Tibial nerve (tissue), 4 donors: ENCODE results near the gene ABCC8. TPM values are rescaled to one million over a fixed set of nuclear protein-coding genes. Genes with fewer than 3 reads are reported as not detected.

Source experiments
- DNase-seq, 2 donors: peaks; one replicate each; pipeline ENCODE4 v3.0.0-alpha.2; 2019; ENCODE audit warnings: low spot score in 2 of 2
- H3K27ac ChIP-seq, 4 donors: fragments of 200-600 bp; sonication (generic) in 3 of 4; one replicate each; pipeline ENCODE4 v1.5.1; 2017 to 2019; ENCODE audit warnings: mild to moderate bottlenecking in 1 of 4
- H3K27me3 ChIP-seq, 2 donors: fragments of 200-600 bp; sonication (generic) in 1 of 2; one replicate each; pipeline versions ENCODE4 v1.5.1 to v1.6.0; 2017 to 2019
- H3K36me3 ChIP-seq, 3 donors: fragments of 200-600 bp; sonication (generic); one replicate each; pipeline ENCODE4 v1.5.1; 2018 to 2019
- H3K4me1 ChIP-seq, 4 donors: fragments of 200-600 bp; sonication (generic) in 3 of 4; one replicate each; pipeline ENCODE4 v1.5.1; 2017 to 2019
- H3K4me3 ChIP-seq, 4 donors: fragments of 200-600 bp; sonication (generic) in 3 of 4; one replicate each; pipeline ENCODE4 v1.5.1; 2017 to 2019; ENCODE audit warnings: mild to moderate bottlenecking in 1 of 4, moderate library complexity in 1 of 4
- H3K9me3 ChIP-seq, 4 donors: fragments of 200-600 bp; sonication (generic) in 3 of 4; one replicate each; pipeline ENCODE4 v1.5.1; 2017 to 2019
- EP300 ChIP-seq, 2 donors: sonication (generic); formaldehyde crosslinking; IDR thresholded peaks; one replicate each; pipeline ENCODE4 v1.6.1; 2017; ENCODE audit warnings: antibody characterized with exemption in 2 of 2, mild to moderate bottlenecking in 1 of 2
- POLR2A ChIP-seq, 2 donors: fragments of 450-650 bp; IDR thresholded peaks; one replicate each; pipeline ENCODE4 v1.6.1; 2017; ENCODE audit warnings: antibody characterized with exemption in 2 of 2, mild to moderate bottlenecking in 2 of 2, moderate library complexity in 2 of 2
- WGBS, 2 donors: methylation state at CpG; one replicate each; pipeline ENCODE4 v1.1.5; 2018; 5-methylcytosine and 5-hydroxymethylcytosine counted together
- total RNA-seq, 4 donors: library from RNA; depleted of rRNA; stranded (reverse); fragments of >200 nt; gene quantifications; one replicate each; pipeline ENCODE4 v1.1.0, GENCODE V29; 2016
- TF ChIP-seq, protein P1 (sequence below), 5 experiments: fragments of 200-600 bp in 3 of 5; fragments of 450-650 bp in 2 of 5; sonication (generic) in 3 of 5; IDR thresholded peaks; one replicate each; pipeline ENCODE4 v1.5.1; 2016 to 2019; ENCODE audit warnings: antibody characterized with exemption in 5 of 5, mild to moderate bottlenecking in 3 of 5, moderate library complexity in 2 of 5

ABCC8 gene
- total RNA-seq, 4 donors from 2014 or later, result 1.3 to 8.6 (median 5.1) TPM

- Histone ChIP-seq H3K36me3 (peaks cover 0 to 88% (median 0%) of the 10 kb centered on the region in 3 donors), H3K27me3 (peaks cover 0 to 3% of the 10 kb centered on the region in 2 donors), H3K27ac (no peak overlapping the region), H3K9me3 (peaks cover 0 to 59% (median 15%) of the 10 kb centered on the region in 4 donors), H3K4me1 (no peaks in the 10 kb centered on the region), H3K4me3 (no peak overlapping the region)
- DNase-seq, result no peak
- TF ChIP-seq, protein P1, sequence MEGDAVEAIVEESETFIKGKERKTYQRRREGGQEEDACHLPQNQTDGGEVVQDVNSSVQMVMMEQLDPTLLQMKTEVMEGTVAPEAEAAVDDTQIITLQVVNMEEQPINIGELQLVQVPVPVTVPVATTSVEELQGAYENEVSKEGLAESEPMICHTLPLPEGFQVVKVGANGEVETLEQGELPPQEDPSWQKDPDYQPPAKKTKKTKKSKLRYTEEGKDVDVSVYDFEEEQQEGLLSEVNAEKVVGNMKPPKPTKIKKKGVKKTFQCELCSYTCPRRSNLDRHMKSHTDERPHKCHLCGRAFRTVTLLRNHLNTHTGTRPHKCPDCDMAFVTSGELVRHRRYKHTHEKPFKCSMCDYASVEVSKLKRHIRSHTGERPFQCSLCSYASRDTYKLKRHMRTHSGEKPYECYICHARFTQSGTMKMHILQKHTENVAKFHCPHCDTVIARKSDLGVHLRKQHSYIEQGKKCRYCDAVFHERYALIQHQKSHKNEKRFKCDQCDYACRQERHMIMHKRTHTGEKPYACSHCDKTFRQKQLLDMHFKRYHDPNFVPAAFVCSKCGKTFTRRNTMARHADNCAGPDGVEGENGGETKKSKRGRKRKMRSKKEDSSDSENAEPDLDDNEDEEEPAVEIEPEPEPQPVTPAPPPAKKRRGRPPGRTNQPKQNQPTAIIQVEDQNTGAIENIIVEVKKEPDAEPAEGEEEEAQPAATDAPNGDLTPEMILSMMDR (IDR thresholded peaks at IDR 0.05), result no peak
- TF ChIP-seq EP300 (IDR thresholded peaks at IDR 0.05) (no peak), POLR2A (IDR thresholded peaks at IDR 0.05) (no peak)
These were observed 107.6 kb downstream of the ABCC8 start for GRCh38 chr11:17369094-17369493.

- H3K36me3 ChIP-seq, result peaks cover 0 to 82% (median 0%) of the 10 kb centered on the region in 3 donors
These were observed 108.1 kb downstream of the ABCC8 start for GRCh38 chr11:17368551-17368950.

GRCh38 chr11:17366495-17366894 lies 110.2 kb downstream of the ABCC8 start:
- WGBS, 2 donors, result 71 to 100% methylated on average over 1 of the region's 1 CpG
- no peak overlapping the region for H3K27ac ChIP-seq
- H3K4me1 ChIP-seq, result no peaks in the 10 kb centered on the region
- TF ChIP-seq, protein P1 (IDR thresholded peaks at IDR 0.05), result no peak
- TF ChIP-seq POLR2A (IDR thresholded peaks at IDR 0.05) (no peak), EP300 (IDR thresholded peaks at IDR 0.05) (no peak)
- no peak for DNase-seq
- no peak overlapping the region for H3K4me3 ChIP-seq
- peaks cover 0 to 34% (median 5%) of the 10 kb centered on the region in 4 donors for H3K9me3 ChIP-seq
- H3K27me3 ChIP-seq, result no peaks in the 10 kb centered on the region
- peaks cover 0 to 62% (median 0%) of the 10 kb centered on the region in 3 donors for H3K36me3 ChIP-seq

More at GRCh38 chr11:17368551-17368950, 108.1 kb downstream of the ABCC8 start:
- H3K9me3 ChIP-seq, result peaks cover 0 to 54% (median 15%) of the 10 kb centered on the region in 4 donors
- DNase-seq, result no peak
- H3K27ac ChIP-seq, result no peak overlapping the region
- TF ChIP-seq, protein P1 (IDR thresholded peaks at IDR 0.05), result no peak
- TF ChIP-seq POLR2A (IDR thresholded peaks at IDR 0.05), result no peak
- TF ChIP-seq EP300 (IDR thresholded peaks at IDR 0.05), result no peak
- WGBS, 2 donors, result 87 to 89% methylated on average over 3 of the region's 3 CpGs
- H3K27me3 ChIP-seq, result no peaks in the 10 kb centered on the region
- no peak overlapping the region for H3K4me3 ChIP-seq
- no peaks in the 10 kb centered on the region for H3K4me1 ChIP-seq

DNA sequence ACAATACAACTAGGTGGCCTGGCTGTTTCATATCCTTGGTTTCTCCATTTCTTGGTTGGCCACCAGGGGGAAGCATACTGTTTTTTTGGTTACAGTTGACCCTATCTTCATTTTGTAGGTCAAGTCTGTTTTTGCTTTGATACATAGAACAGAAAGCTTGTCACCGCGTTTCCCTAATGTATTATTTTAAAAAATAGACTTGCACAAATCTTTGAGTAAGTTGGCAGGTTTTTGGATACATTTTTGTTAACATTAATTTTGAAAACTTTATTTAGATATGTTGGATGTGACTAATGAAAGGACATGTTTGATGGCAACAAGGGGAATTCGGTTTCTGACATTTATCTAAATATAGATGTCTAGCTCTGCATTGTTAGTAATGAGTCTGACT lies 122.0 kb downstream of the ABCC8 start:
- Histone ChIP-seq H3K27me3 (no peaks in the 10 kb centered on the region), H3K9me3 (peaks cover 0 to 7% (median 0%) of the 10 kb centered on the region in 4 donors), H3K4me1 (peaks cover 0 to 27% (median 12%) of the 10 kb centered on the region in 4 donors), H3K4me3 (peak overlapping the region in 1 of 4 donors; percentile 79), H3K36me3 (peaks cover 0 to 7% (median 0%) of the 10 kb centered on the region in 3 donors), H3K27ac (no peak overlapping the region)
- no peak for TF ChIP-seq POLR2A (IDR thresholded peaks at IDR 0.05)
- TF ChIP-seq, protein P1 (IDR thresholded peaks at IDR 0.05), result peak in 4 of 5 experiments; percentile 33 to 66 (median 52)
- DNase-seq, result peak; percentile 22 to 77
- WGBS, 2 donors, result 44 to 58% methylated on average over 3 of the region's 3 CpGs

GRCh38 chr11:17353821-17354600 lies 122.6 kb downstream of the ABCC8 start:
- Histone ChIP-seq H3K36me3 (peaks cover 0 to 2% (median 0%) of the 10 kb centered on the region in 3 donors), H3K4me3 (peak overlapping the region; percentile 45 to 79 (median 60)), H3K27me3 (no peaks in the 10 kb centered on the region), H3K9me3 (peaks cover 0 to 1% (median 0%) of the 10 kb centered on the region in 4 donors), H3K27ac (peak overlapping the region in 3 of 4 donors; percentile 79 to 84 (median 82)), H3K4me1 (peaks cover 0 to 27% (median 12%) of the 10 kb centered on the region in 4 donors)
- peak in 1 of 2 donors; percentile 5 for TF ChIP-seq EP300 (IDR thresholded peaks at IDR 0.05)
- TF ChIP-seq, protein P1 (IDR thresholded peaks at IDR 0.05), result no peak
- 7 to 8% methylated on average over 15 of the region's 15 CpGs for WGBS, 2 donors
- DNase-seq, result no peak
